HepG2 (cell line): Measurements from ENCODE around the gene CDH12.

Experiments
- CTCF ChIP-seq: sonication (generic); formaldehyde crosslinking; IDR thresholded peaks from 2 replicates; pipeline ENCODE4 v1.5.0; 2020; ENCODE audit warnings: mild to moderate bottlenecking, missing genetic modification reagents, moderate library complexity
- NR2F1 ChIP-seq, 2 experiments: fragments of 450-650 bp in 1 of 2; formaldehyde crosslinking in 1 of 2; IDR thresholded peaks; 2 replicates each; pipeline versions ENCODE4 v1.5.0 to v1.6.1; 2016 to 2020; ENCODE audit warnings: mild to moderate bottlenecking in 1 of 2, missing compliant biosample characterization in 1 of 2, missing genetic modification reagents in 1 of 2, moderate library complexity in 1 of 2
- NR2F2 ChIP-seq: IDR thresholded peaks from 2 replicates; pipeline ENCODE4 v1.6.1; 2012; ENCODE audit warnings: low read depth, inconsistent platforms, borderline replicate concordance

DNA sequence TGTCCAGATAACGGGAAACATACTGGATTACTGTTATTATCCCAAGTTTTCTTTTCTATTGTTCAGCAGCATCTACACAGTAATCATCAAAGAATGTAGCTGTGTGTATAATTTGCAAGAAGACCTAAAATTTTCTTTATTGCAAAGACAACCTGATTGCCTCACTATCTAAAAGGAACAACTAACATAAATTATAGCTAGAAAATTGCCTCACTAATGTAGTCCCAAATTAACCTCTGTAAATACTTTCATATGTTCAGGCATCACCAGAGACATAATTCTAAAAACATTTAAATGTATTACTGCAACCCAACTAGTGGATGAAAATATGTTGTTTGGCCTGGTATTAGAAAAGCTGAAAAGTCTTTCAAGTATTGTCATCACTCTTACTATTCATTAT is 275.4 kb downstream of the CDH12 start:
- TF ChIP-seq CTCF (CRISPR knock-in tag) (no peak), NR2F2 (no peak), NR2F1 (CRISPR knock-in tag; IDR thresholded peaks at IDR 0.05) (no peak)
